Kidney (tissue), 22 donors: ENCODE data around the gene ANKRD18A. TPM values are rescaled to one million over a fixed set of nuclear protein-coding genes. Genes with fewer than 3 reads are reported as not detected.

Source experiments
- DNase-seq, 5 donors: peaks; one replicate each; pipeline ENCODE4 v3.0.0-alpha.2; 2013 to 2020
- FAIRE-seq: peaks from 2 replicates; lab custom pipeline; 2012; peaks lifted over from hg19 to GRCh38; lab: Jason Lieb, UNC
- H3K27ac ChIP-seq, 2 donors: one replicate each; pipeline ENCODE4 v1.7.0; 2013; ENCODE audit warnings: low read depth in 2 of 2, low read length in 2 of 2, inconsistent platforms in 1 of 2
- H3K27me3 ChIP-seq: one replicate; pipeline ENCODE4 v1.7.1; 2013; ENCODE audit warnings: low read length, inconsistent platforms; ENCODE audit not compliant: control insufficient read depth, insufficient read depth
- H3K36me3 ChIP-seq, 3 donors: one replicate each; pipeline versions ENCODE4 v1.7.0 to v1.7.1; 2013; ENCODE audit warnings: low read length in 3 of 3, control low read depth in 1 of 3, inconsistent platforms in 1 of 3; ENCODE audit not compliant: insufficient read depth in 3 of 3, control insufficient read depth in 2 of 3
- H3K4me1 ChIP-seq, 3 donors: one replicate each; pipeline versions ENCODE4 v1.7.0 to v1.7.1; 2013; ENCODE audit warnings: low read length in 3 of 3, inconsistent platforms in 1 of 3, low read depth in 1 of 3; ENCODE audit not compliant: control insufficient read depth in 2 of 3, insufficient read depth in 2 of 3
- H3K4me3 ChIP-seq, 3 donors: one replicate each; pipeline versions ENCODE4 v1.7.0 to v1.8.1; 2013; ENCODE audit warnings: low read length in 3 of 3, control low read depth in 1 of 3, inconsistent platforms in 1 of 3
- H3K9ac ChIP-seq, 3 donors: one replicate each; pipeline versions ENCODE4 v1.7.0 to v1.7.1; 2013; ENCODE audit warnings: low read length in 3 of 3, control low read depth in 1 of 3, inconsistent platforms in 1 of 3
- H3K9me3 ChIP-seq, 3 donors: one replicate each; pipeline versions ENCODE4 v1.7.0 to v1.7.1; 2013; ENCODE audit warnings: low read length in 3 of 3, control low read depth in 1 of 3, inconsistent platforms in 1 of 3; ENCODE audit not compliant: control insufficient read depth in 2 of 3, insufficient read depth in 1 of 3
- CTCF ChIP-seq: IDR thresholded peaks from 3 replicates; pipeline ENCODE4 v1.5.1; 2012; ENCODE audit warnings: mild to moderate bottlenecking, moderate library complexity, borderline replicate concordance; ENCODE audit not compliant: insufficient read depth; ENCODE audit errors: extremely low read depth
- intact Hi-C: fragments of 100-400 bp; cut with DNase I; formaldehyde crosslinking; loops from one replicate; pipeline ENCODE4 v1.11.1; 2022
- long read RNA-seq, 10 donors: library from polyadenylated mRNA in 1 of 10; unstranded in 1 of 10; transcript quantifications; one replicate each; pipeline ENCODE4 v2.0.0 and lab custom pipeline, GENCODE V29; 2021 to 2026
- polyA plus RNA-seq: library from polyadenylated mRNA; stranded (reverse); fragments of 350-450 nt; fragmentation: Illumina TruSeq; extraction: RNeasy Lipid Tissue Mini Kit (QIAGEN cat#74804); gene quantifications from one replicate; pipeline ENCODE4 v1.2.3, GENCODE V29; 2014; ENCODE audit warnings: low read depth, low replicate concordance; ENCODE audit not compliant: insufficient read depth
- total RNA-seq: library from RNA; stranded (reverse); fragmentation: NEBNext Ultra II Directional; extraction: Animal tissue kit (Norgen Biotek cat#: 25700); gene quantifications from one replicate; pipeline ENCODE4 v1.2.1, GENCODE V29; 2021
- donor health status: control.
- donor health status: control.
- donor health status: control.
- donor health status: control.
- donor health status: control.
- donor health status: DM: yes; HTN: yes; CAD: no.
- donor health status: Normal renal cell carcinoma (clear cell type).

The ANKRD18A gene
- total RNA-seq (11.6 TPM), polyA plus RNA-seq (2.4 TPM)
- long read RNA-seq, donor 1, result 0 reads
- long read RNA-seq, donor 2, result 0 reads
- long read RNA-seq, donor 3, result 0 reads
- long read RNA-seq, donor 4, result 0 reads
- long read RNA-seq, donor 5, result 0 reads
- long read RNA-seq, donor 6, result 0 reads
- long read RNA-seq, donor 7, partial matches to known transcripts, result 1 of 4 reads
- long read RNA-seq, donor 7, other reads (novel, unspliced or antisense), result 3 of 4 reads
- long read RNA-seq, donor 8, result 0 reads
- long read RNA-seq, donor 9, result 0 reads
- long read RNA-seq, donor 10, result 0 reads

- Histone ChIP-seq H3K4me3 (peak within 1 kb of the TSS; percentile 36 to 61 (median 50)), H3K4me1 (peaks cover 0 to 2% (median 0%) of the 10 kb centered on the region in 3 donors), H3K36me3 (no peaks in the 10 kb centered on the region), H3K27ac (peak within 1 kb of the TSS; percentile 72 to 80), H3K9ac (peak within 1 kb of the TSS in 1 of 3 donors; percentile 51), H3K9me3 (no peaks in the 10 kb centered on the region), H3K27me3 (peaks cover 2% of the 10 kb centered on the region)
- intact Hi-C loops, result no loop called here
- peak; percentile 43 for TF ChIP-seq CTCF
- no peak for FAIRE-seq
- DNase-seq, result peak; percentile 94 to 97 (median 94)
Measured at GRCh38 chr9:38620483-38621433, at the start of gene ANKRD18A. Gene ANKRD18A (minus strand): TSS chr9:38620596. CDS start chr9:38620285, 311 bp downstream.

- no peak for DNase-seq
- no peaks in the 10 kb centered on the region for H3K9me3 ChIP-seq
- no peak for FAIRE-seq
- no peaks in the 10 kb centered on the region for H3K27me3 ChIP-seq
- TF ChIP-seq CTCF, result no peak
- no peak overlapping the region for H3K9ac ChIP-seq
- intact Hi-C loops, result no loop called here
- H3K36me3 ChIP-seq, result no peaks in the 10 kb centered on the region
- H3K4me1 ChIP-seq, result no peaks in the 10 kb centered on the region
- H3K4me3 ChIP-seq, result no peak overlapping the region
- H3K27ac ChIP-seq, result no peak overlapping the region
Measured at GRCh38 chr9:38668791-38669466, 48.5 kb upstream of the ANKRD18A start.

- intact Hi-C loops, result no loop called here
- Histone ChIP-seq H3K27ac (no peak overlapping the region), H3K4me3 (no peak overlapping the region), H3K9me3 (no peaks in the 10 kb centered on the region), H3K4me1 (no peaks in the 10 kb centered on the region), H3K9ac (no peak overlapping the region), H3K27me3 (no peaks in the 10 kb centered on the region), H3K36me3 (no peaks in the 10 kb centered on the region)
- TF ChIP-seq CTCF, result no peak
- DNase-seq (peak in 2 of 5 donors; percentile 28 to 37), FAIRE-seq (no peak)
Measured at GRCh38 chr9:38662763-38663593, 42.6 kb upstream of the ANKRD18A start.
